Measurements from ENCODE around the gene CASD1. TPM values are rescaled to one million over a fixed set of nuclear protein-coding genes. Genes with fewer than 3 reads are reported as not detected.

Gene CASD1
- total and polyA plus RNA-seq, 12 donors = 8.6 to 26.9 (median 19.9) TPM

DNA sequence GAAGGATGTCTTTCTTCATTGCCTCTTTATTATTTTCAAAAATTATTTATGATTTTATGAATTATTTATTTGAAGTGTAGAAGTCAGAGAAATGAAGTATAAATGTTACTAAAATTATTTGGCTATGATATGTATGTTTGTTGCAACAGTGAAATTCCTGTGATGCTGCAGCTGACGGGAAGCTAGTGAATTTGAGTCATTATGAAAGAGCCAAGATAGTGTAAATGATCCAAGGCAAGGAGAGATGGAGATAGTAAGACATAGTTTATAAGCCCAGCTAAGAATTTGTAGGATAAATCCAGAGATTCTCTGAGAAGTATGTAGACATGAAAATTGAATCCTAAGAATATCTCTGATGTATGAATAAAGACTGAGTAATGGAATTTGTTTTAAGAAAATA, 30.8 kb downstream of the CASD1 start:
- no peak overlapping the region for H3K27ac ChIP-seq
- H3K27me3 ChIP-seq = no peaks in the 10 kb centered on the region
- intact Hi-C loops (cut with DNase I) = no loop called here
- 77 to 80% methylated on average over 1 of the region's 1 CpG for WGBS, 2 donors
- peaks cover 0 to 89% (median 17%) of the 10 kb centered on the region in 9 donors for H3K36me3 ChIP-seq
- TF ChIP-seq, protein P1, sequence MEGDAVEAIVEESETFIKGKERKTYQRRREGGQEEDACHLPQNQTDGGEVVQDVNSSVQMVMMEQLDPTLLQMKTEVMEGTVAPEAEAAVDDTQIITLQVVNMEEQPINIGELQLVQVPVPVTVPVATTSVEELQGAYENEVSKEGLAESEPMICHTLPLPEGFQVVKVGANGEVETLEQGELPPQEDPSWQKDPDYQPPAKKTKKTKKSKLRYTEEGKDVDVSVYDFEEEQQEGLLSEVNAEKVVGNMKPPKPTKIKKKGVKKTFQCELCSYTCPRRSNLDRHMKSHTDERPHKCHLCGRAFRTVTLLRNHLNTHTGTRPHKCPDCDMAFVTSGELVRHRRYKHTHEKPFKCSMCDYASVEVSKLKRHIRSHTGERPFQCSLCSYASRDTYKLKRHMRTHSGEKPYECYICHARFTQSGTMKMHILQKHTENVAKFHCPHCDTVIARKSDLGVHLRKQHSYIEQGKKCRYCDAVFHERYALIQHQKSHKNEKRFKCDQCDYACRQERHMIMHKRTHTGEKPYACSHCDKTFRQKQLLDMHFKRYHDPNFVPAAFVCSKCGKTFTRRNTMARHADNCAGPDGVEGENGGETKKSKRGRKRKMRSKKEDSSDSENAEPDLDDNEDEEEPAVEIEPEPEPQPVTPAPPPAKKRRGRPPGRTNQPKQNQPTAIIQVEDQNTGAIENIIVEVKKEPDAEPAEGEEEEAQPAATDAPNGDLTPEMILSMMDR (IDR thresholded peaks at IDR 0.05) = no peak
- no peaks in the 10 kb centered on the region for H3K4me1 ChIP-seq
- H3K4me3 ChIP-seq = no peak overlapping the region
- H3K9me3 ChIP-seq = no peaks in the 10 kb centered on the region
- DNase-seq (no peak), ATAC-seq (no peak)

- TF ChIP-seq, protein P1 (IDR thresholded peaks at IDR 0.05) = no peak
Measured at GRCh38 chr7:94547126-94547525, 37.5 kb downstream of the CASD1 start.

GRCh38 chr7:94556028-94556427, 46.4 kb downstream of the CASD1 start:
- ATAC-seq (no peak), DNase-seq (no peak)
- H3K9me3 ChIP-seq = no peaks in the 10 kb centered on the region
- H3K4me1 ChIP-seq = no peaks in the 10 kb centered on the region
- intact Hi-C loops (cut with DNase I) = no loop called here
- peaks cover 0 to 92% (median 23%) of the 10 kb centered on the region in 9 donors for H3K36me3 ChIP-seq
- TF ChIP-seq, protein P1 (IDR thresholded peaks at IDR 0.05) = no peak
- H3K27me3 ChIP-seq = no peaks in the 10 kb centered on the region
- H3K27ac ChIP-seq = no peak overlapping the region
- no peak overlapping the region for H3K4me3 ChIP-seq
- 84 to 92% methylated on average over 2 of the region's 2 CpGs for WGBS, 2 donors

More at GRCh38 chr7:94547126-94547525, 37.5 kb downstream of the CASD1 start:
- H3K27ac ChIP-seq = no peak overlapping the region
- H3K27me3 ChIP-seq = no peaks in the 10 kb centered on the region
- H3K9me3 ChIP-seq = no peaks in the 10 kb centered on the region
- no peak for ATAC-seq
- no peak for DNase-seq
- H3K4me3 ChIP-seq = no peak overlapping the region
- H3K36me3 ChIP-seq = peaks cover 0 to 89% (median 10%) of the 10 kb centered on the region in 9 donors
- no peaks in the 10 kb centered on the region for H3K4me1 ChIP-seq
- WGBS, 2 donors = 63 to 67% methylated on average over 1 of the region's 1 CpG
- intact Hi-C loops (cut with DNase I) = no loop called here

DNA sequence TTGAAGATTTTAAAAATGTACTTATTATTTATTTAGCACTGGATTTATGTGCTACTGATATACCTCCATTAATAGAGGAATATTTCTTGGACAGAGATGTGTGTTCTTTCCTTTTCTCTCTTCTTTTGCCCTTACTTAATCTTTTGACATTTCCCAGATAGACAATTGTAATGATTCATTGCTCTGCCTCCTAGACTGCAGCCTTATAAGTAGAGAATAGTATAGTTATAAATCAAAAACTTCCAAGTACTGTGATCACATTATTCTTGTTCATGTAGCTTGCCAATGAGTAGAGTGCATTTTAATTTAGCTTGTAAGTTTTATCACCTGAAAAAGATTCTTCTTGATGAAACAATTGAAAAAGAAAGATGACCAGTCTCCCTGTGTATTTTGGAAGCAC, 47.6 kb downstream of the CASD1 start:
- Histone ChIP-seq H3K4me1 (no peaks in the 10 kb centered on the region), H3K9me3 (no peaks in the 10 kb centered on the region), H3K4me3 (no peak overlapping the region), H3K36me3 (peaks cover 0 to 80% (median 22%) of the 10 kb centered on the region in 9 donors), H3K27me3 (no peaks in the 10 kb centered on the region), H3K27ac (no peak overlapping the region)
- DNase-seq (no peak), ATAC-seq (no peak)
- TF ChIP-seq, protein P1 (IDR thresholded peaks at IDR 0.05) = no peak
- intact Hi-C loops (cut with DNase I) = no loop called here

Measured in heart right ventricle (tissue), 16 donors.